ENCODE data around the gene SCAP.

GRCh38 chr3:47407237-47407636 is 68.5 kb downstream of the SCAP start:
- TF ChIP-seq CTCF (IDR thresholded peaks at IDR 0.05) (no peak), POLR2A (IDR thresholded peaks at IDR 0.05) (no peak), POLR2AphosphoS5 (IDR thresholded peaks at IDR 0.05; ENCODE audit: insufficient read depth in 1 of 2, low read depth in 1 of 2) (no peak)

Data from vagina (tissue), 2 donors.